TTC549 (cell line): ENCODE measurements around the gene F5.

ENCODE experiments used
- FAIRE-seq: peaks from 2 replicates; lab custom pipeline; 2012; peaks lifted over from hg19 to GRCh38; lab: Jason Lieb, UNC

The F5 gene

DNA sequence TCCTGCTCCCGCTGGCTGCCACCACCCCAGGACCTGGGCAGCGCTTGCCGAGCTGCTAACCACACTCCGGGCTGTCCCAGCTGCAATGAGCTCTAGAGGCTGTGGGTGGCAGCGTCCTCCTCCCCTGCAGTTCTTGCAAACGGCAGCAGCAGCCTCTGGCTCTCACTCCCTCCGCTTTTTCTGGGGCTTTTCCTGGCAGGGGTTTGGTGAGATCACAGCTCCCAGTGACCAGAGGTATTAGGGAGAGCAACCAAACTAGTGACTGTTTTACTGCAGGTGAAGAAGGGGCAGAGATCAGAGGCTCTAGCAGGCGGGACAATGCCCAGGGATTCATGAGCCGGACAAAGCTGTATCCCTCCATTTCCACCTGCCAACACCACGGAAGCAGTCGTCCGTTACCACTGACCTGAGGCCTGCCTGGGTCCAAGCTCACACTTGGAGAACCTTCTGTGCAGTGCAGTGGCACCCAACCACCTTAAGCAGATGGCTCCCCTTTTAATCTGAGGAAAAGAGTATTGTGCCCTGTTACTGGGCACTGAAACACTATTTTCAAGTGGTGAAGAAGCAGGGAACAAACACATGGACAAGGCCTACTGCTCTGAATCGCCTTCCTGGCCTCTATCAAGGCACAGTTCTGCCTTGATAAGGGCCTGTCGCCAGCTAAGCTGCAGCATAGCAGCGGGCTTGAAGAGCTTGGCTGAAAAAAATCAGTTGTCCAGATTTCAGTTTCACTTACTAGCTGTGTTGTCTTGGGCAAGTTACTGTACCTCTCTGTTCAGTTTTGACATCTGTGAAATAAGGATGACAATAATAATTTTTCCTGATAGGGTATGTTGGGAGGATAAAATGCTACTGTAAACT, at the start of gene F5:
F5 (minus strand) TSS at position 87 of the 861 bp plus-strand sequence. CDS start 95 bp downstream, outside the sequence.
- no peak for FAIRE-seq

DNA sequence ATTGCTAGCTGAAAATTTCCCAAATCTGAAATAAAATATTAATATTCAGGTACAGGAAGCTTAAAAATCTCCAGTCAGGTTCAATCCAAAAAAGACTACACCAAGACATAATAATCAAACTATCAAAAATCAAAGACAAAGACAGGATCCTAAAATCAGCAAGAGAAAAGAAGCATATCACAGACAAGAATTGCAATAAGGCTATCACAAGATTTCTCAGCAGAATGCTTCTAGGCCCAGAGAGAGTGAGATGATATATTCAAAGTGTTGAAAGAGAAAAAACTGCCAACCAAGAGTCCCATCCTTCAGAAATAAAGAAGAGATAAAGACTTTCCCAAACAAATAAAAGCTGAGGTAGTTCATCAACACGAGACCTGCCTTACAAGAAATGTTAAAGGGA, 48.6 kb upstream of the F5 start:
- no peak for FAIRE-seq

DNA sequence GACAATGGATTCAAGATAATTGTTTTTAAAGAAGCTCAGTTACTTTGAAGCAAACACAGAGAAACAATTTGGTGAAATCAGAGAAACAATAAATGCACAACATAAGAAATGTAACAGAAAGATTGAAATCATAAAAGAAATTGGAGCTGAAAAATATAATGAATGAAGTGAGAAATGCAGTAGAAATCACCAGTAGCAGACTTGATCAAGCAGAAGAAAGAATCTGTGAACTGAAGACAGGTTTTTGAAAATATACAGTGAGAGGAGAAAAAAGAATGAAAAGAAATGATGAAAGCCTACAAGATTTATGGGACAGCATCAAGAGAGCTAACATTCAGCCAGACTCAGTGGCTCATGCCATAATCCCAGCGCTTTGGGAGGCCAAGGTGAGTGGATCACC, 47.9 kb upstream of the F5 start:
- FAIRE-seq: no peak

DNA sequence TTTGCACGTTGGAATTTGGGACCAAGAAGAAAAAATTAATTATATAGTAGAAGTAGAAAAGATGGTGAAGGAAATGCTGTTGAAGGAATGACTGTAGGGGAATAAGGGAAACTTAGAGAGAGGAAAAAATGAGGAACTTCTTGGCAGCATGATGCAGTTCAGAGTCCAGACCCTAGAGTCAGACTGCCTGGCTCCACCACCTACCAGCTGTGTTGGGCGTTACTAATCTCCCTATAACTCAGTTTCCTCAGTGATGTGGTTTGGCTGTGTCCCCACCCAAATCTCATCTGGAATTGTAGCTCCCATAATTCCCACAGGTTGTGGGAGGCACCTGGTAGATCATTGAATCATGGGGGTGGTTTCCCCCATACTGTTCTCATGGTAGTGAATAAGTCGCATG, 45.0 kb upstream of the F5 start:
- FAIRE-seq: no peak

- no peak for FAIRE-seq
Measured at GRCh38 chr1:169630006-169630405, 43.7 kb upstream of the F5 start, which contains the start of gene SELP. Gene SELP (minus strand): TSS chr1:169630124. CDS start chr1:169630074, 50 bp downstream.

- no peak for FAIRE-seq
Measured at GRCh38 chr1:169624912-169625311, 38.6 kb upstream of the F5 start.

- FAIRE-seq: no peak
Measured at GRCh38 chr1:169624122-169624521, 37.8 kb upstream of the F5 start.

- no peak for FAIRE-seq
Measured at GRCh38 chr1:169623132-169623926, 37.0 kb upstream of the F5 start.

DNA sequence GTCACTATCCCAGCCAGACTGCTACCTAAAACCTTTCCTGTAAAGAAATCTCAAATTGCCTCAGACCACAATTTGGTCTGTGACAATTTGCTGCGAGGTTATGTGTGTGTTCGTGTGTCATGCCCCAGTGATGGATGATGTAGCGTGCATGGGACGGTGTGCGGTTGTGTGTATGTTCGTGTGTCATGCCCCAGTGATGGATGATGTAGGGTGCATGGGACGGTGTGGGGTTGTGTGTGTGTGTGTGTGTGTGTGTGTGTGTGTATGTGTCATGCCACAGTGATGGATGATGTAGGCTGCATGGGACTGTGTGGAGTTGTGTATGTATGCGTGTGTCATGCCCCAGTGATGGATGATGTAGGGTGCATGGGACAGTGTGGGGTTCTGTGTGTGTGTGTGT, 34.3 kb upstream of the F5 start:
- no peak for FAIRE-seq

DNA sequence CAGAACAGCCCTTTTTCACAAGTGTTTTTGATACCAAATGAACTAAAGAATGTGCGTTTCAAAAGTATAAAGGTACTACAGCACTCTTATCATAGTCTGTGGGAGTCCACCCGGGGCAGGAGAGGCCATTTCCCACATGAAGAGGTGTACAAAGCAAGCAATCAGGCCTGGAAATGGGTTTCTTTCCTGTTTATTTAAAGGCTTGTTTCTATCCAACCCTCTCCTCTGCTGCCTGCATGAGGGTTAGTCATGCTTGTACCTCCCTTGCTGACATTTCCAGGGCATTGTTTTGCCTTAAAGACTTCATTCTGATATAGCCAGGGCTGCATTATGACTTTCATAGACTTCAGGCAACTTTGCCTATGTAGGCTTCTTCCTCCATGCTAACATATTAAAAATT, 32.1 kb upstream of the F5 start:
- no peak for FAIRE-seq

GRCh38 chr1:169615803-169616202, 29.5 kb upstream of the F5 start:
- no peak for FAIRE-seq

DNA sequence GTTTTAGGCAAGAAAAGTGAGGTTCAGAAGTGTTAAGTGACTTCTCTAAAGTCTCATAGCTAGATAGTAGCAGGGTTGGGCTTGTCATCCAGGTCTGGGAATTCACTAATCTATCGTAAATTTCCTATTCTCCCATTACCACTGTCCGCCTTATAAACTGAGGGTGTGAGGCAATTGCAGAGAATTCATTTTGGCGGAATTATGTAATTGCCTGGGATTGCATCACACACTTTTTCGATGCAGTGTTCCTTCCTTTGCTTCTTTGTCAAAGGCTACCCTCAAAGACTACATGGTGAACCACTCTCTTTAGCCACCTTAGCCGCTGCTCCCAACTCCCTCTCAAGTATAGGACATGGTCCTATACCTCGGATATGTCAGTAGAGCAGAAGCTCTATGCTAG, 24.6 kb upstream of the F5 start:
- no peak for FAIRE-seq

DNA sequence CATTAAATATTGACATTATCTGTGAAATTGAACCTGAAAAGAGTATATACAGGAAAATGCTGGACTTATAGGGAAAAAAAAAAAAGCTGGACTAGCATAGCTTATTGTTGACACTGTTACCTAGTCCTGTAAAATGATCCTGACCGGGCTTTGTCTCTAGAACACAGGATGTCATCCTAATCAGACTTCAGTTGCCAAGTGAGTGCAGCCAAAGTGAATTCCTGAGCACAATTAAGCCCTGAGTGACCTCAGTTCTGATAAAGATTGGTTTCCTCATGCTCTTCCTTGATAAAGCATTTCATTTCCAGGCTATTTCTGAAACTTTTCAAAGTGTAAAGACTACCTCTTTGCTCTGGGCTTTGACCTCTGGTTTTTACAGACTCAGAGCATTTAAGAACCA, 23.8 kb upstream of the F5 start:
- FAIRE-seq: no peak

DNA sequence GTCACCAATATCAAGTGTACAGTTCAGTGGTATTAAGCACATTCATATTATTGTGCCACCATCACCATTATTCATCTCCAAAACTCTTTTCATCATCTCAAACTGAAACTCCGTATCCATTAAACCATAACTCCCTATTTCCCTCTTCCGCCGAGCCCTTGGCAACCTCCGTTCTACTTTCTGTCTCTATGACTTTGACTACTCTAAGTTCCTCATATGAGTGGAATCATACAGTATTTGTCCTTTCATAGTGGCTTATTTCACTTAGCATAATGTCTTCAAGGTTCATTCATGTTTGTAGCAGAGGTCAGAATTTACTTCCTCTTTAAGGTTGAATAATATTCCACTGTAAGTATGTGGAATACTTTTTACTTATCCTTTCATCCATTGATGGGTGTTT, 21.9 kb upstream of the F5 start:
- no peak for FAIRE-seq

DNA sequence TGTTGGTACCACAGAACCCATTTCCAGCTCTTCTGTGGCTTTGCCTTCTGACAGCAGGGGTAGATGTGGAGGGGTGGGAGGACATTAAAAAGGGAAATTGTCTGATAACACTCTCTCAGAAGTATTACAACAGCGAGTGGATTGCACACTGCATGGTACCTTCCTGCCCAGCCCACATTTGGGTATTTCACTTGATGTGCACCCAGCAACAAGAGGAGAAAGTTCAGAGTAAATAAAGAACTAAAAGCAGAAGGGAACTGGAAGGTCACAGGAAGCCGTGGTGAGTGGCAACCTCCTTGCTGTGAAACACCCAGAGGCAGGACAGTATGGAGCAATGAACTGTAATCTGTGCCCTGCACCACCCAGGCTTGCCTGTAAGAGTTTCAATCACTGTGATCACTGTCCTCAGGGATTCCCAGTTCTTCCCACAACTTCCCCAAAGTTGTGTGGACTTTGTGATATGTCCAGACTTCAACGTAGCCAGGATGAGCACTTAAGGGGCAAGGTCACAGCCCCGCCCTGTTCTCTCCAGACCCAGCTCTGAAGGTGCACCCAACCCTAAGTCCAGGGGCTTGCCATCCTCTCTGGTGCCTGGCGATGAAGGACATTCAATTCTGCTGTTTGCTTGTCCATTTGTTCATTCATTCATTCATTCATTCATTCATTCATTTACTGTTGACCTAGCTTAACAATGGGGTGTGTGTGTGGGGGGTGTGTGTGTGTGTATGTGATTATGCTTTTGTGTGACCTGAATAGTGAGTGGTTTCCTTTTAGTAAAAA, 18.7 kb upstream of the F5 start:
- no peak for FAIRE-seq

- FAIRE-seq: peak; percentile 78
Measured at GRCh38 chr1:169601096-169601881, 15.0 kb upstream of the F5 start.

- no peak for FAIRE-seq
Measured at GRCh38 chr1:169595764-169596711, 9.8 kb upstream of the F5 start.

DNA sequence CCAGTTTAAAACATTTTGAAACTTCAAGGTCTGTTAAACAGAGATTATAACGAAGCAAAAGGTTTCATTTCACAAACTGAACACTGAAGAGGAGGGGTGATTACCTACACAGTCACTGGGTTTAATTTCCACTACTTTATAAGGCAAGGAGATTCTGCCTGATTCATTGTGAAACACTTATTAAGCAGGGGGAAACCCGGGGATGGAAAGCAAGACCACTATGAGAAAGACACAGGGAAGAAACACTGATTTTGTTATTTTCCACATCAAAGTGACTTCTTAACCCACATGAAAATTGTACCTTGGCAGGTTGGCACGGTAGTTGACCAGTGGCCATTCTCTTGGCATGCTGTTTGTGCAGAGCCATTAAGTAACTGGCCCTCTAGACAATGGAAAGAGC, 8.1 kb upstream of the F5 start:
- no peak for FAIRE-seq

DNA sequence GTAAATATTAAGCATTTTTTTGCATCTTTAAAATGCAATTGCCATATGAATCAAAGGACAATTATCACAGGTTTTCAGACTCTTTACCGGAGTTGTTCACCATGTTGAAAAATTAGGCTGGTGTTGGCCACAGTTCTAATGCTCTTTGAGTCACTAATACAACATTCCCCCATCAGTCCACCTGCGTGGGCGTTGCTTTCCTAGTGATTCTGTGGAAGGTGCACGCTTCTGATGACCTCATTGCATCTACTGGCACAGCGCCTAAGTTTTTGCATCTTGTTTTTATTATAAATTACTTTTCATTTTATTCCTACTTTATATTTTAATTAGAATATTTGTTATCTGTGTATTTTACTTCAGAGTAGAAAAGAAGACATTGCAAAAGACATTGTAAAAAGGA, 4.7 kb upstream of the F5 start:
- FAIRE-seq: no peak

GRCh38 chr1:169588785-169589485, 2.7 kb upstream of the F5 start:
- no peak for FAIRE-seq
